Testis (tissue), 3 donors: Measurements from ENCODE around the gene SEZ6L. TPM values are rescaled to one million over a fixed set of nuclear protein-coding genes. Genes with fewer than 3 reads are reported as not detected.

Experiments
- DNase-seq: peaks from one replicate; pipeline ENCODE4 v3.0.0-alpha.2; 2019
- H3K27ac ChIP-seq, 2 donors: fragments of 200-600 bp; sonication (generic); one replicate each; pipeline ENCODE4 v1.5.1; 2019
- H3K27me3 ChIP-seq: fragments of 200-600 bp; sonication (generic); one replicate; pipeline ENCODE4 v1.5.1; 2019
- H3K36me3 ChIP-seq: fragments of 200-600 bp; sonication (generic); one replicate; pipeline ENCODE4 v1.5.1; 2017; ENCODE audit warnings: low read depth; ENCODE audit errors: missing control alignments
- H3K4me1 ChIP-seq: fragments of 200-600 bp; sonication (generic); one replicate; pipeline ENCODE4 v1.5.1; 2019
- H3K4me3 ChIP-seq, 2 donors: fragments of 200-600 bp; sonication (generic); one replicate each; pipeline ENCODE4 v1.5.1; 2017 to 2019
- H3K9me3 ChIP-seq: fragments of 200-600 bp; sonication (generic); one replicate; pipeline ENCODE4 v1.5.1; 2017
- POLR2A ChIP-seq: fragments of 450-650 bp; IDR thresholded peaks from one replicate; pipeline ENCODE4 v1.6.1; 2017; ENCODE audit warnings: antibody characterized with exemption, mild to moderate bottlenecking, moderate library complexity
- WGBS, 2 donors: methylation state at CpG; one replicate each; pipeline ENCODE4 v1.1.5; 2018; 5-methylcytosine and 5-hydroxymethylcytosine counted together
- intact Hi-C: fragments of 100-400 bp; cut with DNase I; formaldehyde crosslinking; loops from one replicate; pipeline ENCODE4 v1.15.1; 2023; ENCODE audit warnings: low total_unique reads
- polyA plus RNA-seq: library from polyadenylated mRNA; stranded (reverse); fragments of 350-450 nt; fragmentation: Illumina TruSeq; extraction: RNeasy Lipid Tissue Mini Kit (QIAGEN cat#74804); gene quantifications from one replicate; pipeline ENCODE4 v1.2.3, GENCODE V29; 2014; ENCODE audit warnings: low read depth, low replicate concordance; ENCODE audit not compliant: insufficient read depth
- total RNA-seq, 2 donors: library from RNA; depleted of rRNA; stranded (reverse); fragments of >200 nt; gene quantifications; one replicate each; pipeline ENCODE4 v1.2.3, GENCODE V29; 2016
- TF ChIP-seq, protein P1 (sequence below), 3 experiments: fragments of 450-650 bp in 2 of 3; fragments of 200-600 bp in 1 of 3; sonication (generic) in 1 of 3; IDR thresholded peaks; one replicate each; pipeline ENCODE4 v1.5.1; 2016 to 2019; ENCODE audit warnings: antibody characterized with exemption in 3 of 3, mild to moderate bottlenecking in 2 of 3, moderate library complexity in 1 of 3

Gene SEZ6L
- total and polyA plus RNA-seq, 3 donors from 2014 or later: 0.69 to 1.4 (median 0.71) TPM

DNA sequence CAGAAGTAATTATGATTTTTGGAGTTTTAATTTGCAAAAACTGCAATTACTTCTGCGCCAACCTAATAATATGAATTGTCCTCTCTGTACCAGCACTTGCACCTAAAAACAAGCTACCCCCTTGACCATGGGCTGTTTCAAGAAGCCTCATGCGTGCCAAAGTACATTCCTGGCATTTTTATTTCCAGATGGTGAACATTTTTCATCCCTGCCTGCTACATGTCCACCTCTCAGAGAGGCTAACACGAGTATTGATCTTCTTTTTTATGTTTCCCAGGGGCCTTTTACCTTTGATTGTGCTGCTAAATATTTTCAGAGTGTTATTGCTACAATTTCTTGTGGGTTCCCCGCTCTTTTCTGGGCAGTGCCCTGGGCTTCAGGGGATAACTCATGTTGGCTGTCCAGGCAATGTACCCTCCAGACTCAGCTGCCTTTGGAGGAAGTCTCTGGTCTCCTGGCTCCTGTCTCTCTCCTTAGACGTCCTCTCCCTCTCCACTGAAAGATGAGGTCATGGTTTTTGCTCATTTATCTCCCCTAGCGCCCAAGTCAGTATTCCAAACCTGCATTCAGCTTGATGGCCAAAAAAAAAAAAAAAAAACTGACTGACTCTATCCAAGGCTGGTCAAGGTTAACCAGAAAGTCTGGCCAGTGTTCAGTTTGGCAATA, 173.6 kb downstream of the SEZ6L start:
- intact Hi-C loops: no loop called here
- H3K4me3 ChIP-seq: no peak overlapping the region
- DNase-seq: no peak
- no peak for TF ChIP-seq POLR2A
- TF ChIP-seq, protein P1, sequence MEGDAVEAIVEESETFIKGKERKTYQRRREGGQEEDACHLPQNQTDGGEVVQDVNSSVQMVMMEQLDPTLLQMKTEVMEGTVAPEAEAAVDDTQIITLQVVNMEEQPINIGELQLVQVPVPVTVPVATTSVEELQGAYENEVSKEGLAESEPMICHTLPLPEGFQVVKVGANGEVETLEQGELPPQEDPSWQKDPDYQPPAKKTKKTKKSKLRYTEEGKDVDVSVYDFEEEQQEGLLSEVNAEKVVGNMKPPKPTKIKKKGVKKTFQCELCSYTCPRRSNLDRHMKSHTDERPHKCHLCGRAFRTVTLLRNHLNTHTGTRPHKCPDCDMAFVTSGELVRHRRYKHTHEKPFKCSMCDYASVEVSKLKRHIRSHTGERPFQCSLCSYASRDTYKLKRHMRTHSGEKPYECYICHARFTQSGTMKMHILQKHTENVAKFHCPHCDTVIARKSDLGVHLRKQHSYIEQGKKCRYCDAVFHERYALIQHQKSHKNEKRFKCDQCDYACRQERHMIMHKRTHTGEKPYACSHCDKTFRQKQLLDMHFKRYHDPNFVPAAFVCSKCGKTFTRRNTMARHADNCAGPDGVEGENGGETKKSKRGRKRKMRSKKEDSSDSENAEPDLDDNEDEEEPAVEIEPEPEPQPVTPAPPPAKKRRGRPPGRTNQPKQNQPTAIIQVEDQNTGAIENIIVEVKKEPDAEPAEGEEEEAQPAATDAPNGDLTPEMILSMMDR (IDR thresholded peaks at IDR 0.05): no peak
- no peak overlapping the region for H3K27ac ChIP-seq
- no peaks in the 10 kb centered on the region for H3K27me3 ChIP-seq
- 41 to 49% methylated on average over 6 of the region's 6 CpGs for WGBS, 2 donors
- no peaks in the 10 kb centered on the region for H3K4me1 ChIP-seq
- no peaks in the 10 kb centered on the region for H3K9me3 ChIP-seq
- no peaks in the 10 kb centered on the region for H3K36me3 ChIP-seq

DNA sequence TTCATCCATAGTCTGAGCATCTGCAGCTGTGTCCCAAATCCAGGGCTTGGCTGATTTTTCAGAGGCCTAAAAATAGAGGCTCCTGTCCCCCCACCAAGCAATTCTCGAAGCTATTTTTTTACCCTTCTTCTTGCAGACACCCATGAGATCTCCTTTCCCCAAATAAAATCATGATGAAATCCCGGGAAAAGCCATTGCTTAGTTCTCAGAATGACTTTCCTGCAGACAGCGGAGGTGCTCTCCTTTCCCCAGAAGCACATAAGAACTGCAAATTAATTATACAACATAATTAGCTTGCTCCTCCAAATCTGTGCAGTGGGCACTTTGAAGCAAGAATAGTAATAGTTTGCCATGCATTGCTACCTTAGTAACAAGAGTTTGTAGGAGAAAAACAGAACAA, 176.2 kb downstream of the SEZ6L start:
- H3K27me3 ChIP-seq: no peaks in the 10 kb centered on the region
- no peak for DNase-seq
- H3K4me3 ChIP-seq: no peak overlapping the region
- no peaks in the 10 kb centered on the region for H3K9me3 ChIP-seq
- H3K4me1 ChIP-seq: no peaks in the 10 kb centered on the region
- H3K36me3 ChIP-seq: no peaks in the 10 kb centered on the region
- 86 to 92% methylated on average over 3 of the region's 3 CpGs for WGBS, 2 donors
- intact Hi-C loops: no loop called here
- H3K27ac ChIP-seq: no peak overlapping the region
- TF ChIP-seq POLR2A: no peak
- TF ChIP-seq, protein P1 (IDR thresholded peaks at IDR 0.05): no peak

DNA sequence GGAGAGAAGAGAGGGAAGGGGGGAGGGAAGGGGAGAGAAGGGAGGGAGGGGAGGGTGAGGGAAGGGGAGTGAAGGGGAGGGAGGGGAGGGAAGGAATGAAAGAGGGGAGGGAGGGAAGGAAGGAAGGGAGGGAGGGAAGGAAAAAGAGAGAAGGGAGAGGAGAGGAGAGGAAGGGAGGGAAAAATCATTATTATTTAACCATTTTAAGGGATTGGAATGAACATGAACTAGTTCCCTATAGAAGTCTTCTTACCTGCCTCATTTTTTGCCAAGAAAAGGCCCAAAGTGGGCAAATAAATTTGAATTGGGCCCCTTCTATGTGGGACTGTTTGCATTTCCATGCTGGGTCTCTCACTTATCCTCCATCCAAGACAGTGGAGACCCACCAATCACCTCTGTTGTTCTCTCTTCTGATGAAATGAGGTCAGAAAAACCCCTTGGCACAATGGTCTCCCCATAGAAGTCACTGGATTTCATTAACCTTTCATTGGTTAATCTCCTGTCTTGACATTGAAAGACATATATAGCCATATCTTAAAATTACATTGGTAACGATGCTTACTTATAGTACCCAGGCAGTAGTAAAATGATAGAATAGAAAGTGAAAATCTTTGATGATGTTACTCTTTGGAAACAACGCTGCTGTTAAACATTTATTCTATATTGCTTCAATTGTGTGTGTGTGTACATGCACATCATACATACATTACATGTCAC, 179.7 kb downstream of the SEZ6L start:
- H3K27ac ChIP-seq: no peak overlapping the region
- H3K27me3 ChIP-seq: no peaks in the 10 kb centered on the region
- 85 to 88% methylated on average over 2 of the region's 2 CpGs for WGBS, 2 donors
- no peaks in the 10 kb centered on the region for H3K36me3 ChIP-seq
- DNase-seq: no peak
- no peaks in the 10 kb centered on the region for H3K4me1 ChIP-seq
- H3K4me3 ChIP-seq: no peak overlapping the region
- TF ChIP-seq, protein P1 (IDR thresholded peaks at IDR 0.05): no peak
- no peak for TF ChIP-seq POLR2A
- no peaks in the 10 kb centered on the region for H3K9me3 ChIP-seq
- intact Hi-C loops: no loop called here

DNA sequence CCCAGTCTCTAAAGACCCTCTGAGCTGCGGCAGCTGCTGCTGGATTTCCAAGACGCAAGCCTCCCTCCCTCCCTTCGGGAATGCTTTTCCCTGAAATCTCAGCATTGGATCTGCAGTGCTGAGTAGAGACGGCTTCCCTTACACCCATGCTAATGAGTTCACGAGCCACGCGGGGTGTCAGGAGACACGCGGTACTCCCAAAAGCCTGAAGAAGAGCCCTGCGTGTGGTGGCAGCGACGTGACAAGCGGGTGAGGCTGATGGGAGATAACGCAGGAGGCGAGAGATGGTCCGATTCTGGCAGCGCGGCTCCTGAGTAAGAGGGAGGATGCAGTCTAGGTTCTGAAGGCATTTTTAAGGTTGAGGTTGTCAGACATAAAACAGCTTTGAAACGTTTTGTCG, 185.4 kb downstream of the SEZ6L start:
- intact Hi-C loops: no loop called here
- H3K27me3 ChIP-seq: no peaks in the 10 kb centered on the region
- TF ChIP-seq POLR2A: no peak
- TF ChIP-seq, protein P1 (IDR thresholded peaks at IDR 0.05): no peak
- H3K4me1 ChIP-seq: no peaks in the 10 kb centered on the region
- DNase-seq: no peak
- H3K27ac ChIP-seq: no peak overlapping the region
- no peaks in the 10 kb centered on the region for H3K36me3 ChIP-seq
- no peaks in the 10 kb centered on the region for H3K9me3 ChIP-seq
- H3K4me3 ChIP-seq: no peak overlapping the region
- WGBS, 2 donors: 68 to 76% methylated on average over 20 of the region's 20 CpGs
